GM21529 (cell line): ENCODE data around the gene CPSF6.
"Not testable (repeated sequence)": the region's sequence is repeated elsewhere in the genome, so short reads cannot be mapped to it uniquely, and the experiment has no call there.

Experiments used
- ATAC-seq: cut with Tn5 transposase; IDR thresholded peaks from one replicate; pipeline ENCODE4 v1.9.1; 2021; ENCODE audit not compliant: unreplicated experiment

CPSF6 gene, protein sequence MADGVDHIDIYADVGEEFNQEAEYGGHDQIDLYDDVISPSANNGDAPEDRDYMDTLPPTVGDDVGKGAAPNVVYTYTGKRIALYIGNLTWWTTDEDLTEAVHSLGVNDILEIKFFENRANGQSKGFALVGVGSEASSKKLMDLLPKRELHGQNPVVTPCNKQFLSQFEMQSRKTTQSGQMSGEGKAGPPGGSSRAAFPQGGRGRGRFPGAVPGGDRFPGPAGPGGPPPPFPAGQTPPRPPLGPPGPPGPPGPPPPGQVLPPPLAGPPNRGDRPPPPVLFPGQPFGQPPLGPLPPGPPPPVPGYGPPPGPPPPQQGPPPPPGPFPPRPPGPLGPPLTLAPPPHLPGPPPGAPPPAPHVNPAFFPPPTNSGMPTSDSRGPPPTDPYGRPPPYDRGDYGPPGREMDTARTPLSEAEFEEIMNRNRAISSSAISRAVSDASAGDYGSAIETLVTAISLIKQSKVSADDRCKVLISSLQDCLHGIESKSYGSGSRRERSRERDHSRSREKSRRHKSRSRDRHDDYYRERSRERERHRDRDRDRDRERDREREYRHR

DNA sequence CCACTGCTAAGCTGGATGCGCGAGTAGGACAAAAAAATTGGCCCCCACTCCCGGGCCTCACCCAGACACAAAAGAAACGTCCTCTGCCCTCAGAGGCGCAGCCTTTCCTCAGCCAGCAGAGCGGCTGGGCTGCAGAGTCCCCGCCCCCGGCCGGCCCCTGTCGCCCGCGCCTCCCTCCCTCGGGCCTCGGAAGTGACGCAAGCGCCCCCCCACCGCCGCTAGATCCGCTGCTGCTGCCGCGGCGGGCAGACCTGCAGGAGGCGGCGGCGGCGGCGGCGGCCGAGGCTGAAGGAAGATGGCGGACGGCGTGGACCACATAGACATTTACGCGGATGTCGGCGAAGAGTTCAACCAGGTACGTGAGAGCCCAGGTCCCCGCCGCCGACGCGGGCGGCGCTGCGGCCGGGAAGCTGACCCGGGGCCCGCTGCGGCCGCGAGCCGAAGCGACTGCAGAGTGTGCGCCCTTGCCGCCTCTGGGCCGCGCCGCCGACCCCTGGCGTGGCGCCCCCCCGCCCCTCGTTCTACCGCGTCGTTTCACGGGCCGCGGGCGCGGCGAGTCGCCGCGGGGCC, at the start of gene CPSF6:
Gene CPSF6, plus strand, starts transcription at position 218 of the 570 bp plus-strand sequence. Its CDS starts 78 bp downstream, at position 296.
- ATAC-seq, result peak; percentile 90

DNA sequence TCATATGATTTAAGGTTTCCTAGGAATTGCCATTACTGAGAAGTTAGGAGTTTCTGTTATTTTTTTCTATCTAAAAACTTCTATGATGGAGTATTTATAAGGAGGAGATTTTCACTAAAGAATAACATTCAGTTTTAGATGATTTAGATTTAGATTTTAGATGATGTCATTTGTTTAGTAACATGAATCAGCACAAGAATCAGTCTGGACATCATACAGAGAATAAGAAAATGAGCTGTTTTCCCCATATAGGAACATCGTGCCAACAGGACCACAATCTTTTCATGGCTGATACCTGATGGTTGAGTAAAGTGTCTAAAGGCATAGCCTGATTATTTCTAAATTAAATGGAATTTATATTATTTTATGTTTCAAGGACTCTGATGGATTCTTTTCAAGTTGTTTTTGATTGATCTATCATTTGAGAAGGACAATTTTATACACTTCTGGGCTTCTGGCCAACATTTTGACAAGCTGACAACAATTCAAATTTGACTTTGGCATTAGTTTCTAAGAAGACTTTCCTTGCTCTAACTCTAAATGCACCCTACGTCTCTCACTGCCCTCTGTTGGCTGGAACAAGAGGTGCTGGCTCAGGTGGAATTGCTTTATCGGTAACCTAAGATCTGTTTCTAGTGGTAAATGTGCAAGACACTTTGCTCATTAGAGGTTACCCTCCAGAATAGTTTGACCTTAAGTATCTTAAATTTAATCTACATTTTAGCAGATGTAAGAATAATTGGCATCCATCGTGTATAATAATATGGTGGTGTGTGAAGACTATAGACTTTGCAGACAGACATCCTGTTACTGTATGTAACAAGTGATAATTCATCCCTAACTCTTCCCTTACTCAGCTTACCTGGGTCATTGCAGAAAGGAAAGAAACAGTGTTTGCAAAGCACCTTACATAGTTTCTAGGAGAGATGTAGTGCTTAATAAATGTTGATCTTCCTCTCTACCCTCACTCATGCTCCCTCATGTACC, 42.8 kb upstream of the CPSF6 start:
- no peak for ATAC-seq

DNA sequence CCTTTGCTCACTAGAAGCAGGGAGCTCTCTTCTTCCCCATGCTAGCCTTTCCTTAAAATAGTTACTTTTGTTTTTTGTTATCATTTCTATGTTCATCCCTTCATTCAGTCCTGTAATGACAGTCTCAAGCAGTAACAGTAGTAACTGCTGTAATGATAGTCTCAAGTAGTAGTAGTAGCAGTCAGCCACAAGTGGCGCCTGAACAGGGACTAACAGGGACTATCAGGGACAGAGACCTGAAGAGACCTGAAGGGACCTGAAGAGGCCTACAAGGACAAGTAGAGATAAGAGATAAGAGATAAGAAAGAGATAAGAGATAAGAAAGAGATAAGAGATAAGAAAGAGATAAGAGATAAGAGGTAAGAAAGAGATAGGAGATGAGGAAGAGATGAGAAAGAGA, 39.4 kb upstream of the CPSF6 start:
- ATAC-seq, result not testable (repeated sequence)

DNA sequence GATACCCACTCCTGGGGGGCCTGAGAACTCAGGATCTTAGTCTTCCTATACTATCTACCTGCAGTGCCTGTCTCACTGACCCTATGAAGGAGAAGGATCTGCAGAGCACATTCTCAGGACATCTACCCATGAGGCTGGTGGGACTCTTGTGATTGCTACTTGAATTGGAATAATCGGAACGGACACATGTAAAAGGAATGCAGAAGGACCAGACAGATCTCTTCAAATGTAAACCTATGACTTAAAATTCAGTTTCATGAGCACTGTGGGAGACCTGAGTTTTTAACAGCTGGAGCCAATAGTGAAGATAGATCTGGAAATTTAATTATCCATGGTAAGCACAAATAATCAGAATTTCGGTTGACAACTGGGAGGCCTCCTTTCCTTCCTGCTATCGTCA, 35.2 kb upstream of the CPSF6 start:
- ATAC-seq, result no peak

DNA sequence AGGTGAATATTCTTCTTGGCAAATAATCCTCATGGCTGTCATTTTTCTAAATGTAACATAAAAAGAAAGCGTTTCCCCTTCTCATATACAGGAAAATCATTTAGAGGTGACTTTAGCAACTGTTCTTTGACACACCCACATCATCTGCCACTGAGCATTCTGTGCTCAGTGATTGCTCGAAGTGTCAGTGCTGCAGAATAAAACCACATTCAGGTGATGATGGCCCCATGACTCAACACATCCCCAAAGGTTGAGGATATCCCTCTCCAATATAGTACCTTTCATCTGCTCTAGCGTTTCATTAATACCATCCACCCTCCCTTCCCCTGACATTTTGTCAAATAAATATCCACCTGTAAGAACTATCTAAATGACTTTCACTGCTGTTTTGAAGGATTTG, 28.7 kb upstream of the CPSF6 start:
- no peak for ATAC-seq

DNA sequence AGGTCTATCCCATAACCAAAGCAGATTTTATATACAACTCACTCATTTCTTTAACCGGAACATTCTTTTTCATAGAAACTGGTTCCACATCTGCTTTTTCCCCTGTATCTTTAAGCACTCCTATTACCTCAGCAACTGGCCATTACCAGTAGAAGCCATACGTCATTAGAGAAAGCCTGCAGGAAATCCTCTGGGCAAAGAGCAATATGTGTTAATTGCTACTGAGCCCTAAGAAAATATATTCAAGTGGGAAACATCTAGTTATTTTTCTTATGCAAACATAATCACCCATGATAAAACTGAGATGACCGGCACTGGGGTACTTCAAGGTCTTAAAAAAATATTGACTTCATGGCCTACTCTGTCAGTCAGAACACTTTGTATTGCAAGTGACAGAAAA, 28.2 kb upstream of the CPSF6 start:
- ATAC-seq, result no peak

DNA sequence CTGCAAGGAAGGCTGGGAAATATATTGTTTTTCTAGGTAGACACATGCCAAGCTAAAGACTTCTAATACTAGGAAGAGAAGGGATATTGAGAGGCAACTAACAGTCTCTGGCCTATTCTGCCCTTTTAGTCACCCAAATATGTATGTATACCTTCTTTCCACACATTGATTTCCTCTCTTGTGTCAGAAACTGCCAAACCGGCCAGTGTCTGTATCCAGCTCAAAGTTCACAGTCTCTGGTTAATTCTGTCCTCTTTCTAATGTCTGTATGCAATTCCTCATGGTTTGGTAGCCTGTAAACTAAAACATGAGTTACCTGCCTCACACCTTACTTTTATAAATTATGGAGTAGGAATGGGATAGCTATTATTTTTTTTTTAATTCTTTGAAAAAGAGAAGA, 25.2 kb upstream of the CPSF6 start:
- no peak for ATAC-seq

DNA sequence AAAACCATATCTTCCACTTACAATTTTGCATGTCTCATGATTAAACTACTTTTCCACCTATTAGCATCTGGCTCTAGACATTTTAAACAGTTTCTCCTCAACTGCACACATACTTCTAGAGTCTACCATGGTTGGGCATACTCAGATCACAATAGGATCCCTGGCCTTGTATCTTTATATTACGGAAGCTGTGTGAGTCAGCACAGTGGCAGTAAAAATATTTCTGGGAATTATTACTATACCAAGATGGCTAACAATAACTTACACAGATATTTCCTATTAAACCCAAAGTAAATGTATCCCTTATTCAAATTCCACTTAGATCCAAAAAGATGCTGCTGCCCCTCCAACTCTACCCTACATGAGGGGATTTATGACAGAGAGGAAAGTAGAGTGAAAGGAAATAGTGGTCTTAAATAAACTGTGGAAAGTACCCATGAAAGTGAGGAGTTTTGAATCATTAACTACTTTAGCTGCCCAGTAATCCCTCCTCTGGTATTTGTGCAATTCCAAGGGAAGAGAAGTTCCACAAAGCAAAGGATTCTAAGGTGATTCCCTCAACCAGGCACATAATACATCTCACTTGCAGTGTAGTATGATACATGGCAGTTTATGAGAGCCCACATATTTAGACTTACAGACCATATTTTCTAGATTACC, 14.0 kb upstream of the CPSF6 start:
- ATAC-seq, result no peak

DNA sequence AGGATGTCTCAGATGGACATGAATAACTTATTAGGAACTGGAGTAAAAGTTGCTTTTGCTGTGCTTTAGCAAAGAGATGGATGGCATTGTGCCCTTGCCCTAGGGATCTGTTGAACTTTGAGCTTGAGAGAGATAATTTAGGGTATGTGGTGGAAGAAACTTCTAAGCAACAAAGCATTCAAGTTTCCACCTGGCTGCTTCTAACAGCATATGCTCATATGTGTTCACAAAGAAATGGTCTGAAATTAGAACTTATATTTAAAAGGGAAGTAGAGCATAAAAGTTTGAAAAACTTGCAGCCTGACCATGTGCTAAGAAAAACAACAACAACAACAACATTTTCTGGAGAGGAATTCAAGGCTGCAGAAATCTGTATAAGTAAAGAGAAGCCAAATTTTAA, 7.9 kb upstream of the CPSF6 start:
- ATAC-seq, result no peak

DNA sequence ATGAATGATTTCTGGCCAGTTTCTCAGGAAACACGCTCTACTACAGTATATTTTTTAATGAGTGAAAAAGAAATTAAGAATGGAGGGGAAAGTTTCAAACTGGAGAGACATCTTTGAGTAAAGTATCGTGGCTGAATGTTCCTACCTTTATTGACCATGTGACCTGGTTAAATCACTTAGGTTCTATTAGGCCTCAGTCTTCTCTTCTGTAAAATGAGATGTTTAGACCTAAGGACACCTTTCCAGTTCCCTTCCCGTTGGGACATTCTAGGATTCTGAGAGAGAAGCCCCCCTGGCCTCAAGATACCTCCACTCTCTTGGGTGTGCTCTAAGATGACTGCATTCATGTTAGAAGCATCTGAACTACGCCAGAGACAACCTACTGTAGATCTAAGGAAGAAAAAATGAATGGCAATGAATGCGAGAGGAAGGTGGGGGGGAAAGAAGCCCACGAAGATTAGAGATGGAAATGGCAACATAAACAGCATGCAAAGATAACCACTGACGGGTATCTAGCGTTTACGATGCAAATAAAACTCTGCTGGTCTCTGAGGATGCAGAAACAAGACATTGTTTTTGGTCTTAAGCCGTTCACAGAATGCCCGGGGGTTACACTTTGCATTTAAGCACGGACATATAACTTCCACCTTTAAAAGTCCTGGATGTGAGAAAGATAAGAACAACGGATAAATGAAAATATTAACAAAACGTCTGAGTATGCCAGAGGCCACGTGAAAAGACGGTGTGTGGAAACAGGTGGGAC, 599 bp upstream of the CPSF6 start:
- peak; percentile 1 for ATAC-seq

DNA sequence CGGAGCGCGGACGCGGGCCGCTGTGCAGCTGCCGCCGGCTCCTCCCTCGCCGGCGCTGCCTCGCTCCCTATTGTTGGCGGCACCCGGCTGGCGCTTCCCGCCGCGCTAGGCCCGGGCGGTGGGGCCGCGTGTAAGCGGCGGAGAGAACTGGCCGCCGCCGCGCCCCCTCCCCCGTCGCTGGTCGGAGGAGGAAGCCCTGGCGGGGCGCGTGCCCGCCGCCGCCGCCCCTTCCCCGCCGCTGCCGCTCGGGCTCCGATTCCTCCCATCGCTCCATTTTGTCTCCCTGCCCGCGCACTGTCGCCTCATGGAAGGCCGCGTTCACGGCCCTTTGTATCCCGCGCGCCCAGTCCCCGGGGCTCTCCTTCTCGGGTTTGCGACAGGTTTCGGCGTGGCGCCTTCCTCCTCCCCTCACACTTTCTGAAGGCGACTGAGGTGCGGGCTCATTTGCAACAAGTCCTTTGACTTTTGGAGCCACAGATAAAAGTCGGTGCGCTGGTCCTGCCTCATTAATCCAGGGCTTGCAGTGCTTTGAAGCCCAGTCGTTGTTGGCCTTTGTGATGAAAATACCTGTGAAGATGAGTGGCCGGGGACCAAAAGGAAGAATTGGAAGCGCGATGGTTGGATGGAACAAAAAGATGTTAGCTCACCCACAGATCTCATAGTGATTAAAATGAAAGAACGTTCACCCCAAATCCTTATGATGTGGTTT, 707 bp downstream of the CPSF6 start:
- ATAC-seq, result peak; percentile 24

DNA sequence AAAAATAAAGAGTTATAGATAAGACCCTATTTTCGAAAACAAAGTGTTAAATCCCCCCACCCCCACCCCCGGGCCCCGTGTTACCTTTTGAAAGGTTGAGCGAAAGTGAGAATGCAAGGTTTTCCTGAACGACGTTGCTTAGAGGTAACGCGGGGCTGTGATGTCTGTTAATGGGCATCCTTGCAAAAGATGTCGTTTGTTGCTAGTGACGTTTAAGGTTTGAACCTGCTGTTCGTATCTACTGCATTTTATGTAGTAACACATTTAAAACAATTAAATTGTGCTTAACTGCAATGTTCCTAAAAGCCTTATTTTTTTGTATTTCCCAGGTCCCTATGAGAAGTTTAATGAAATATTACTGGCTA, 1.2 kb downstream of the CPSF6 start:
- ATAC-seq, result no peak

DNA sequence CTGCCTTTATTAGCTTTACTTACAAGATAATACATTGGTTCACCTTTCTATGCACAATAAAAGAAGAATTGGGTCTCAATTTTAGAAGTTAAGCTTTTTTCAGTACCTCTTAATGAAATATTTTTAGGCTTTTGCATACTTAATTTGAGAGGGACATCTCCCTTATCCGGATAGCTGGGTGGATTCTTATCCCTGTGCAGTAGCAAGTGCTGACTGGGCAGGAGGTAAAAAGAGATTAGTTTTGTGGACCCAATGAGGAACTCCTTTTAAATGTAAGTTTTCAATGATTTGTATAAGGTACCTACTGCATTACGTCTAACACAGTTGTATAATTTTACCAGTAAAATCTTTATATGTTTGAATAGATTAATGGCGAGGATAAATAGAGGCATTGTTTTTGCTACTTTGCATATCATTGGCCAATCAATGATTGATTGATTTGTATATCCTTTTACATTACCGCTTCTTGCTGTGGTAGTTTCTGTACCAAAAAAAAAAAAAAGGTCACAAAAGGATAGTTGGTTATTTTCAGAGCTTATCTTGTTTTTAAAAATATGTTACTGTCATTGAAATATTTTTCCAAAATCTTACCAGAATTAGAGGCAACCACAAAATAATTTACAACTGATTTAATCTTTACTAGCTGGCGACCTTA, 2.2 kb downstream of the CPSF6 start:
- no peak for ATAC-seq

DNA sequence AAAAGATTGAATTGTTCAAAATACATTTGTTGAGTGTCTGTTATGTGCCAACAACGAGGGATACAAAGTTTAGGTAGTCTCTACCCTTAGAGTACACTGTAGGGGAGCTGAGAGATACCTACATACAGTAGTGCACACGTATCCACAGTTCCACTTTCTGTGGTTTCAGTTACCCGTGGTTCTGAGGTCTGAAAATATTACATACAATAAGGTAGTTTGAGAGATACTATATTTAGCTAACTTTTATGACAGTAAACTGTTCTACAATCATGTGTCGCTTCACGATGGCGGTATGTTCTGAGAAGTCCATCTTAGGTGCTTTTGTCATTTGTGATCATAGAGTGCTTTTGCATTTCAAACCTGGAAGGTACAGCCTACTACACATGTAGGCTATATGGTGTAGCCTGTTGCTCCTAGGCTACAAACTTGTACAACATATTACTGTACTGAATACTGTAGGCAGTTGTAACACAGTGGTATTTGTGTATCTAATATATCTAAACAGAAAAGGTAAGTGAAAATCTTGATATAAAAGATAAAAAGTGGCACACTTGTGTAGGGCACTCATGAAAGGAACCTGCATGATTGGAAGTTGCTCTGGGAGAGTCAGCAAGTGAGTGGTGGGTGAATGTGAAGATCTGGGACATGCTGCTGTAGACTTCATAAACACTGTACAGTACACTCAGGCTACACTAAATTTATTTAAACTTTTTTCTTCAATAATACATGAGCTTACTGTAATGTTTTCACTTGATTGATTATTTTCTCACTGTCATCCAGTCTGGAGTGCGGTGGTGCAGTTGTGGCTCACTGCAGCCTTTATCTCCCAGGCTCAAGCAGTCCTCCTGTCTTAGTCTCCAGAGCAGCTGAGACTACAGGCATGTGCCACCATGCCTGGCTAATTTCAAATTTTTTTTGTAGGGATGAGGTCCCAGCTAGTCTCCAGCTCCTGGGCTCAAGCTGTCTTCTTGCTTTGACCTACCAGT, 4.0 kb downstream of the CPSF6 start:
- peak; percentile 39 for ATAC-seq

DNA sequence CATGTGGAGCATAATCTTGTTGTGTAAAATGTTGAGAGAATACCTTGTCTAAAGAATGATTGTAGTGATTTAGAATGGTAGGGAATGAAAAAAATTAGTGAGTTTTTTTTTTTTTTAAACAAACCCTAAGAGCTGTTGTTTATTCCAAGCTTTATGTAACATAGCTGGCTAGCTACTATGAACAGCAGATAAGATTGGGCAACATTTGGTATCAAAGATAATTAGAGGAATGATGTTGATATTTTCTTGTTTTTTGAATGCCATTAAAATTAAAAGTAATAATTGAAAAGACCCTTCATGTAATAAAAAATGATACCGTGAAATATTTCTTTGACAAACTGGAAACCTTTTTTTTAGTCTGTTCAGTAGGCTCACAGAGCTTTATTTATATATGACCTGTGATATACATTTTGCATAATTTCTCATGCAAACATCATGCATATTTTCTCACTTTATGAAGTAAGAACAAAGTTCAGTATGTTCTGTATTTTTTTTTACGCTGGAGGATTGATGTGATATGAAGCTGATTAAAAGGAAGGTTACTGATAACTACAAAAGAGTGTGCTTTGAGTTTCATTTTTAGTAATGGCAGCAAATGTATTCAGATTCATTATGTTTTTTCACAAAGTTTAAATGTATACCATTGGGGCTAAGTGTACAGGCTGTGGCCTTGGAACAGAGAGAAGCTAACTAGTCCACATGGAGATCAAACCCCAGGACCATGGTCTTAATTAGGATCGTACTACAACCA, 8.1 kb downstream of the CPSF6 start:
- no peak for ATAC-seq

DNA sequence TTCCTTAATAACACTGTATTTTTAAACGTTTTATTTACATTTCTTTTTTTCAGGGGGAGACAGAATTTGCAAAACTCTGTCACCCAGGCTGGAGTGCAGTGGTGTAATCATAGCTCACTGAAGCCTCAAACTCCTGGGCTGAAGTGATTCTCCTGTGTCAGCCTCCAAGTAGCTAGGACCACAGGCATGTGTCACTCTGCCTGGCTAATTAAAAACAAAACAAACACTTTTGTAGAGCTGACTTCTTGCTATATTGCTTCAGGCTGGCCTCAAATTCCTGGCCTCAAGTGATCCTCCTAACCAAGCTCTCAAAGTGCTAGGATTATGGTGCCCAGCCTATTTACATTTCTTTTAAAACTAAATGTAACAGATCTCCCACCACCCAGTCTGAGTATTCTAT, 12.7 kb downstream of the CPSF6 start:
- no peak for ATAC-seq

DNA sequence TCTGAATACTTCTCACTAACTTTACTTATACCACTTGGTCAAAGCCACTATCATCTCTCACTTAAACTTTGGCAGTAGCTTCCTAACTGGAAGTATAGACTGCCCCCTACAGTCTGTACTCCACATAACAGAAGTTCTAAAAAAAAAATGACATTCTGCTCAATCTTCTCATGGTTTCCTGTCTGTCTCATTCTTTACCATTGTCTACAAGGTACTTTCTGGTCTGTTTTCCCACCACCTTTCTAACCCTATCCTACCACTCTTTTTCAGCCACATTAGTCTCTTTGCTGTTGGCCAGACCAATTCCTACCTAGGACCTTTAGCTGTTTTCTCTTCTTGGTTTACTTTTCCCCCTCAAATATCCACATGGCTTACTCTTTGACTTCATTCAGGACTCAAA, 14.7 kb downstream of the CPSF6 start:
- peak; percentile 65 for ATAC-seq
